ENCODE results near the gene EFCAB10. TPM values are rescaled to one million over a fixed set of nuclear protein-coding genes. Genes with fewer than 3 reads are reported as not detected.

EFCAB10 gene
- total RNA-seq, 1 donor from 2014 or later, result 0.53 TPM

GRCh38 chr7:105621617-105622016, 40.3 kb upstream of the EFCAB10 start:
- TF ChIP-seq CTCF (IDR thresholded peaks at IDR 0.05; ENCODE audit: insufficient read depth, low read length, severe bottlenecking), result no peak
- no peaks in the 10 kb centered on the region for H3K27me3 ChIP-seq (ENCODE audit: control insufficient read depth, insufficient read depth, low read length)
- no peak for DNase-seq (ENCODE audit: low read depth)
- peaks cover 2% of the 10 kb centered on the region for H3K36me3 ChIP-seq (ENCODE audit: control insufficient read depth, insufficient read depth, low read length)
- no peak for FAIRE-seq
- no peak overlapping the region for H3K4me3 ChIP-seq (ENCODE audit: low read depth, low read length)

- no peak for TF ChIP-seq CTCF (IDR thresholded peaks at IDR 0.05; ENCODE audit: insufficient read depth, low read length, severe bottlenecking)
- no peaks in the 10 kb centered on the region for H3K27me3 ChIP-seq (ENCODE audit: control insufficient read depth, insufficient read depth, low read length)
- H3K36me3 ChIP-seq (ENCODE audit: control insufficient read depth, insufficient read depth, low read length), result peaks cover 2% of the 10 kb centered on the region
- FAIRE-seq (no peak), DNase-seq (ENCODE audit: low read depth) (no peak)
- H3K4me3 ChIP-seq (ENCODE audit: low read depth, low read length), result no peak overlapping the region
Measured at GRCh38 chr7:105621176-105621575, 39.9 kb upstream of the EFCAB10 start.

GRCh38 chr7:105619590-105619989, 38.3 kb upstream of the EFCAB10 start:
- H3K27me3 ChIP-seq (ENCODE audit: control insufficient read depth, insufficient read depth, low read length), result no peaks in the 10 kb centered on the region
- DNase-seq (ENCODE audit: low read depth) (no peak), FAIRE-seq (no peak)
- H3K4me3 ChIP-seq (ENCODE audit: low read depth, low read length), result no peak overlapping the region
- peaks cover 2% of the 10 kb centered on the region for H3K36me3 ChIP-seq (ENCODE audit: control insufficient read depth, insufficient read depth, low read length)
- TF ChIP-seq CTCF (IDR thresholded peaks at IDR 0.05; ENCODE audit: insufficient read depth, low read length, severe bottlenecking), result no peak

- peaks cover 2% of the 10 kb centered on the region for H3K36me3 ChIP-seq (ENCODE audit: control insufficient read depth, insufficient read depth, low read length)
- DNase-seq (ENCODE audit: low read depth), result no peak
- no peaks in the 10 kb centered on the region for H3K27me3 ChIP-seq (ENCODE audit: control insufficient read depth, insufficient read depth, low read length)
- TF ChIP-seq CTCF (IDR thresholded peaks at IDR 0.05; ENCODE audit: insufficient read depth, low read length, severe bottlenecking), result no peak
- no peak overlapping the region for H3K4me3 ChIP-seq (ENCODE audit: low read depth, low read length)
- FAIRE-seq, result no peak
Measured at GRCh38 chr7:105618016-105618296, 36.7 kb upstream of the EFCAB10 start.

GRCh38 chr7:105617280-105618015, 36.2 kb upstream of the EFCAB10 start:
- TF ChIP-seq CTCF (IDR thresholded peaks at IDR 0.05; ENCODE audit: insufficient read depth, low read length, severe bottlenecking), result no peak
- FAIRE-seq (no peak), DNase-seq (ENCODE audit: low read depth) (no peak)

GRCh38 chr7:105614341-105614840, 33.1 kb upstream of the EFCAB10 start:
- TF ChIP-seq CTCF (IDR thresholded peaks at IDR 0.05; ENCODE audit: insufficient read depth, low read length, severe bottlenecking), result no peak
- H3K27me3 ChIP-seq (ENCODE audit: control insufficient read depth, insufficient read depth, low read length), result no peaks in the 10 kb centered on the region
- peaks cover 2% of the 10 kb centered on the region for H3K36me3 ChIP-seq (ENCODE audit: control insufficient read depth, insufficient read depth, low read length)
- H3K4me3 ChIP-seq (ENCODE audit: low read depth, low read length), result no peak overlapping the region
- no peak for FAIRE-seq
- DNase-seq (ENCODE audit: low read depth), result no peak

More at GRCh38 chr7:105617280-105618015, 36.2 kb upstream of the EFCAB10 start:
- H3K36me3 ChIP-seq (ENCODE audit: control insufficient read depth, insufficient read depth, low read length), result peaks cover 2% of the 10 kb centered on the region
- H3K4me3 ChIP-seq (ENCODE audit: low read depth, low read length), result no peak overlapping the region
- no peaks in the 10 kb centered on the region for H3K27me3 ChIP-seq (ENCODE audit: control insufficient read depth, insufficient read depth, low read length)

Measured in bronchial epithelial cell (primary cell).